ENCODE results near the gene RAPGEF6.
"Not testable (repeated sequence)": the region's sequence is repeated elsewhere in the genome, so short reads cannot be mapped to it uniquely, and the experiment has no call there.

The RAPGEF6 gene

GRCh38 chr5:131640043-131640856 lies 5.2 kb upstream of the RAPGEF6 start:
- DNase-seq: no peak

- DNase-seq: no peak
These were observed 4.1 kb upstream of the RAPGEF6 start for GRCh38 chr5:131639148-131639547.

DNA sequence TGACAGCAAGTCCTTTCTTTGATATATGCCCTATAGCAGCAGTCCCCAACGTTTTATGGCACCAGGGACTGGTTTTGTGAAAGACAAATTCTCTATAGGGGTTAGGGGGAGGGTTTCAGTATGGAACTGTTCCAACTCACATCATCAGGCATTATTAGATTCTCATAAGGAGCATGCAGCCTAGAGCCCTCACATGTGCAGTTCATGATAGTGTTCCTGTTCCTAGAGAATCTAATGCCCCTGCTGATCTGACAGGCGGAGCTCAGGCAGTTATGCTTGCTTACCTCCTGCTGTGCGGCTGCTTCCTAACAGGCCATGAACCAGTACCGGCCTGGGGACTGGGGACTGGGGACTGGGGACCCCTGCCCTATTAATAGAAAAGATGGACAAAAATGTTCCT lies 2.7 kb upstream of the RAPGEF6 start:
- DNase-seq: no peak

DNA sequence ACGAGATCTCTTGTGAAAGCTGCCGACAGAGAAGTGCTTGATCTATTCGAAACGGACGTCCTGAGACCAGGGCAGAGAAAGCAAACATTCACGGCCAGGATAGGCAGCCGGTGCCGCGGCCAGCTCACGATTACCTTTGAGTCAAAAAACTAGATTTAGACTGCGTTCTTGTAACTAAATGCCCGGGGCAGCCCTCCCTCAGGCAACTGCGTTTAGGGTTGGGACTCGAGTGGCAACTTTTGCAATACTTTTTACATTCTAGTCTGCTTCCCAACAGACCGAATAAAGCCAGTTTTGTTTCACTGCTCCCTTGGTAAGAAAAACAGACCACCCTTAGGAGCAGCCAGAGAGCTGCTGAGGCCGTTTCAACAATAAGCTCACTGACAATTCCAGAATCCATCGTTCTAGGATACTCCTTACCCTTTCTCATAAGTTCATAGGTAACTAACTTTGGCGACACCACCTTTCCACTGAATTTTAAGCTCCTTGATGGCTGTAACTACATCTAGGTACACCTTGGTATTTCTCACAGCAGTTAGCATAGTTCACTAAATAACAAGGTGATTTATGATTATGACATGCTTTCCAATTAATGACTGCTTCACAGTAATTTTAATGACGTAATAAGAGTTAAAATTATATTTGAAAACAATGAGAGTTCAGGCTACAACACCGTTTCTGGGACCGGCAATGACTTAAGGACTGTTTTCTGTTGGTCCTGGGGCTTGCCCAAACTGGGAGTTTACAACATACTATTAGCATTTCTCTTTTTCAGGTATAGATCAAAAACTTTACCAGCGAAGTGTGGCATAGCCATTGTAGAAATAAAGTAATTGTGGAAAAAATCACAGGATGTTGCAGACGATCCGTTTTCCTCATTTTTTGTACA lies 899 bp upstream of the RAPGEF6 start:
- no peak for DNase-seq

DNA sequence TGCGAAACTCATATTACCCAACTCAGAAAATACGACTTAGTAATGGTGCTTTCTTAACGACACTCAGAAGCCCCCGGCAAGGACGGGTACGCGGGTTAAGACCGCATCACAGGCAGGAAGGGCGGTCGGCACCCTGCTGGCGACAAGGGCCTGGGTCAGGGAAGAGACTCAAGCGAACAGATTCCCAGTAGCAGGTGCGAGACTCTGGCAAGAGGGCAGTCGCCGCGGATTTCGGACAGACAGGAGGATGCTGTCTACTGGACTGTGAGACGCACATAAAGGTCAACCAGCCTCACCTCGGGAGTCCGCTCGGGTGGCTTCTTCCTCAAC lies 398 bp downstream of the RAPGEF6 start:
- DNase-seq: no peak

GRCh38 chr5:131634238-131634637 lies 791 bp downstream of the RAPGEF6 start:
- no peak for DNase-seq

DNA sequence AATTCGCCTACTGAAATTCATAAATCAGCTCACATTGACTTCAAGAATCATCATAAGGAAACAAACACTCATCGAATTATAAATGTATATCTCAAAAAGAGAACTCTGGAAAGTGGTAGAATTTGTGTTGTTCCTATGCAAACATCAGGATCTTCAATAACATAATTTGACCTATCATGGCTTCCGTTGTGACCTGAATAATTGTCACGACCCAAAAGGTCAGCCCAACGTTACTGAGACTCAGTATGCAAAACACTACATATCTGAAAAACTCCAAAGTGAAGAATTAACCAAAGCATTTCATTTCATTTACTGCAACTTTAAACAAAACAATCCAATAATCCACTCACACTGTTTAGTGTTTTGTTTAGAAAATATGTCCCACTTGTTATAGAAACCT lies 1.2 kb downstream of the RAPGEF6 start:
- DNase-seq: no peak

DNA sequence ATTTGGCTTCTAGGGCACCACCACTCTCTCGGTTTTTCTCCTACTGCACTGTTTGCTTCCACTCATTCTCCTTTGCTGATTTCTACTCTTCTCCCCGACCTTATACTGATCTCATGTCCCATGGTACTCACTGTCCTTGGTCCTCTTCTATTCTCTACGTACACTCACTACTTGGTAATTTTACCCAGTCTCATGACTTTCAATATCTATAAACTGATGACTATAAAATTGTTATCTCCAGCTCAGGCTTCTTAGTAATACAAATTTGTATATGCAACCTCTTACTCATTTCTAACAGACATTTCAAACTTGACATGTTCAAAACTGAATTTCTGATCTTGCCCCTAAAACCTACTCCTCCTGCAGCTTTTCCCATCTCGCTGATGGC lies 4.1 kb downstream of the RAPGEF6 start:
- no peak for DNase-seq

- no peak for DNase-seq
These were observed 4.6 kb downstream of the RAPGEF6 start for GRCh38 chr5:131630208-131630962.

DNA sequence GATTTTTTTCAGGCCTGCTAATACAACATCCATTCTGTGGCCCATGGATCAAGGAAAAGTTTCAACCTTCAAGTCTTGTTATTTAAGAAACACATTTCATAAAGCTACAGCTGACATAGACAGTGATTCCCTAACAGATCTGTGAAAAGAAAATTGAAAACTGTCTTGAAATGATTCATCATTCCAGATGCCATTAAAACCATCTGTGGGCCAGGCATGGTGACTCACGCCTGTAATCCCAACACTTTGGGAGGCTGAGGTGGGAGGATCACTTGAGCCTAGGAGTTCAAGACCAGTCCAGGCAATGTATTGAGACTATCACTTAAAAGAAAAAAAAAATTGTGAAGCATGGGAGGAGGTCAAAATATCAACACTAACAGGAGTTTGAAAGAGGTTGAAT lies 6.0 kb downstream of the RAPGEF6 start:
- no peak for DNase-seq

- no peak for DNase-seq
These were observed 7.7 kb downstream of the RAPGEF6 start for GRCh38 chr5:131627207-131627865.

DNA sequence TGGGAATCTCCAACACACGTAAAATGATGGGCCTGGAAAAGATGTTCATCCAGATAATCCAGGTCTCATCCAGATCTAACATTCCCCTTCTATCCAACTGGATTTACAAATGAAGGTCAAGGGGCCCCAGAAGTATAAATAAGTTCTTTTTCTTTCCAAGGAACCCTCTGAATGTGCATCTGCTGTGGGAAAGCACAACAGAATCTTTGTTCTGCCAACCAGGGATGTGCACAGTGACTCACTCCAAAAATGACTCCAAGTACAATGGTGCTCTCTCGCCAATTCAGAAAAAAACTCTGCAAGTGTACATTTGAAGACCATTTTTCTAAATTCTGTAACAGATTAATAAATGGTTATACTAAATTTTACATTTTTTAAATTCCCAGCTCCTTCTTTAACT lies 12.4 kb downstream of the RAPGEF6 start:
- no peak for DNase-seq

- not testable (repeated sequence) for DNase-seq
These were observed 13.9 kb downstream of the RAPGEF6 start for GRCh38 chr5:131621164-131621563.

DNA sequence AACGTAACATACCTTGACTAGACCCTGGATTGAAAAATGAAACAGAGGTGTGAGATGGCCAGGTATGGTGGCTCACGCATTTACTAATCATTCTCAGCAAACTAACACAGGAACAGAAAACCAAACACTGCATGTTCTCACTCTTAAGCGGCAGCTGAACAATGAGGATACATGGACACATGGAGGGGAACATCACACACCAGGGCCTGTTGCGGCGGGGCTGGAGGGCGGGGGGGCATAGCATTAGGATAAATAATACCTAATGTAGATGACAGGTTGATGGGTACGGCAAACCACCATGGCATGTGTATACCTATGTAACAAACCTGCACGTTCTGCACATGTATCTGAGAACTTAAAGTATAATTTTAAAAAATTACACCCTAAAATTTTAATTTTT lies 15.9 kb downstream of the RAPGEF6 start:
- DNase-seq: no peak

GRCh38 chr5:131617140-131617822 lies 17.7 kb downstream of the RAPGEF6 start:
- DNase-seq: no peak

GRCh38 chr5:131615957-131616356 lies 19.1 kb downstream of the RAPGEF6 start:
- no peak for DNase-seq

GRCh38 chr5:131613423-131613822 lies 21.6 kb downstream of the RAPGEF6 start:
- DNase-seq: no peak

- no peak for DNase-seq
These were observed 24.0 kb downstream of the RAPGEF6 start for GRCh38 chr5:131611064-131611381.

DNA sequence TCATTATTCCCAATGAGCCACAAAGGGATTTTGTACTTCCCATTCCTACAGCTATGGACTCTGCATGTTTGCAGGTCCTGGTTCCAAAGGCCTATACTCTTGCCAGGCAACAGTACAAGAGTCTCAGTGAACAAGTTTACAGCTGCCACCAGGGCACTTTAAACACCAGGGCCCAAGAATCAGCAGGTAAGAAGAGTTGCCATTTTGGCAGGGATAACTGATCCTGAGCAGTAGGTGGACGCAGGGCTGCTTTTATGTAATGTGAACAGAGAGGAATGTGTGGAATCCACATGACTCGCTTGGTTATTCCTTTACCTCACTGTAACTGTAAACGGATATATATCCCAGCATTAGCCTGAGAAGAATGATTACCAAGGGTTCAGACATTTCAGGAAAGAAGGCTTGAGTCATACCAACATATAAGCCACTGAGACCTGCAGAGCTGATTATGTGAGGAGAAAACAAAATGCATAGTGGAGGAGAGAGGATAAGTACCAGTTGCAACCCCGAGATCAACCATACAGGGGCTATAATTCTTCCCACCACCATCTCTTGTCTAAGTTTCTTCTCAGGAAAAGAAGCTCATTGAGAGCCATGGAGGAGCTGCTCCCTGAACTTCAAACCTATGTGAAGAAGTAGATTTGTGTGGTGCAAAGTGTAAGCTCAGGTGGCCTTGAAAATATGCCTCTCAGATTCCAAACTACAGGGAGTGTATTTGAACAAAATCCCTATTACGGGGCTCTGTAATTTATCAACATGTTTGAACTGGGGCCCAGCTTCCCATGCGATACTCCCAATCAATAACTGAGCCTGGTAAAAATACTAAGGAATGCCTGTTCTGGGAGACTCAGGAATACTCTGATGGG lies 24.6 kb downstream of the RAPGEF6 start:
- no peak for DNase-seq

- no peak for DNase-seq
These were observed 25.3 kb downstream of the RAPGEF6 start for GRCh38 chr5:131609774-131610173.

DNA sequence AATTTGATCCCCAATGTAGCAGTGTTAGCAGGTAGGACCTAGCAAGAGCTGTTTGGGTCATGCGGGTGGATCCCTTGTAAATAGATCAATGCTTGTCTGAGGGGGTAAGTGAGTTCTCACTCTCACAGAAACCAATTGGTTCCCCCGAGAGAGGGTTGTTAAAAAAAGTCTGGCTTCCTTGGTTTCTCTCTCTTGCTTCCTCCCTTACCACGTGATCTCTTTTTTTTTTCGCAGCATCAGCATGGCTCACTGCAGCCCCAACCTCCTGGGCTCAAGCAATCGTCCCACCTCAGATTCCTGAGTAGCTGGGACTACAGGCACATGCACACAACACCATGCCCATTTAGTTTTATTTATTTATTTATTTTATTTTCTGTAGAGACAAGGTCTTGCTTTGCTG lies 26.4 kb downstream of the RAPGEF6 start:
- no peak for DNase-seq

Measured in NCI-H1105 (cell line).